Measurements from ENCODE around the gene PAQR9.
"Not testable (repeated sequence)": the region's sequence is repeated elsewhere in the genome, so short reads cannot be mapped to it uniquely, and the experiment has no call there.

DNA sequence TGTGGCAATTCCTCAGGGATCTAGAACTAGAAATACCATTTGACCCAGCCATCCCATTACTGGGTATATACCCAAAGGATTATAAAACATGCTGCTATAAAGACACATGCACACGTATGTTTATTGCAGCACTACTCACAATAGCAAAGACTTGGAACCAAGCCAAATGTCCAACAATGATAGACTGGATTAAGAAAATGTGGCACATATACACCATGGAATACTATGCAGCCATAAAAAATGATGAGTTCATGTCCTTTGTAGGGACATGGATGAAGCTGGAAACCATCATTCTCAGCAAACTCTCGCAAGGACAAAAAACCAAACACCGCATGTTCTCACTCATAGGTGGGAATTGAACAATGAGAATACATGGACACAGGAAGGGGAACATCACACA lies 25.4 kb upstream of the PAQR9 start:
- TF ChIP-seq POLR2A, POLR2AphosphoS5 (IDR thresholded peaks at IDR 0.05; ENCODE audit: low read depth, low read length): not testable (repeated sequence)

Data from GM12891 (cell line).